Subcutaneous preadipocyte (primary cell): ENCODE results near the gene UBAP1. TPM values are rescaled to one million over a fixed set of nuclear protein-coding genes. Genes with fewer than 3 reads are reported as not detected.

Experiments used
- small RNA-seq: library from RNA; depleted of rRNA; stranded (forward); fragments of <200 nt; gene quantifications from one replicate; pipeline ENCODE3, GENCODE V24; 2012
- total RNA-seq: library from RNA; depleted of rRNA; stranded (reverse); fragments of >200 nt; gene quantifications from 2 replicates; pipeline ENCODE4 v1.2.3, GENCODE V29; 2012

Gene UBAP1
- 30.9 and 31.3 TPM in 2 replicates for total RNA-seq

DNA sequence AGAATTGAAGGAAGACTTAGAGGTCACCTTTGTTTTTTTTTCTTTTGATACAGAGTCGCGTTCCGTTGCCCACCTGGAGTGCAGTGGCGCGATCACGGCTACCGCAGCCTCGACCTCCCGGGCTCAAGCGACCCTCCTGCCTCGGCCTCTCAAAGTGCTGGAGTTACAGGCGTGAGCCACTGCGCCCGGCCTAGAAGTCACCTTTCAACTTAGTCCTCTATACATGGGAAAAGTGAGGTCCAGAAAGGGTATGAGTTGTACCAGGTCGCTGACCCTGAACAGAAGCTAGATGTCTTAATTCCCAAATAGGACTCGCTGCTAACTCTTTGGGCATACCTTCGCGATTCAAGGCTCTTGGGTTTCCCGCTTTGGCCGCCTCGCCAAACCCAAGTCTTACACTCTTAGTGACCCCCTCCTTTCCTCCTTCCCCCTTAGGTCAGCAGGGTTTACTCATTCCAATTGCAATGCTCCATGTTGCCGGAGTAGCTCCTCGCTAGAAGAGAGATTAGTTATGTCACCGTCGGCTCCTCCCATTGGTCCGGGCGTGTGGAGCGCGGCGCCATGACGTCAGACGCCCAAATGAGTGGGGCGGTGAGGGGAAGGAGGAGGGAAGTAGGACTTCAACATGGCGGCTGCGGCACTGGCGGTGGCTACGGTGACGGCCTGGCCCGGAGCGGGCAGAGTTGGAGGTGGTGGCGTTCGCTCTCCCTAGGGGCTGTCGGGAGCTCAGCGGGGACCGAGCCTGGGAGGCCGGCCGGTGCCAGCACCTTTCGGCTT lies at the start of gene UBAP1:
Gene UBAP1, plus strand, starts transcription at position 608 of the 777 bp plus-strand sequence. CDS start 41,872 bp downstream, outside the sequence.

Small RNA genes lying within 50 kb of the gene (small RNA-seq; reads per million reads assigned to genes)
- gene AL353662.3: not detected
- gene RNA5SP282: not detected
- gene RNU2-50P: 0.16 reads per million

Other genes starting within 250 kb of the UBAP1 start
- 16.9 and 30.5 TPM in 2 replicates for gene UBAP2, start 130.2 kb upstream of the UBAP1 start, total RNA-seq
- 13.6 and 18.6 TPM in 2 replicates for gene DCAF12, start 52.3 kb upstream of the UBAP1 start, total RNA-seq
- gene KIF24, start 150.2 kb downstream of the UBAP1 start, total RNA-seq: 3.3 and 6.5 TPM in 2 replicates
- 16.9 and 17.8 TPM in 2 replicates for gene NUDT2, start 150.5 kb downstream of the UBAP1 start, total RNA-seq
- 0.73 and 0.78 TPM in 2 replicates for gene MYORG, start 197.9 kb downstream of the UBAP1 start, total RNA-seq